Transverse colon (tissue), 4 donors: Measurements from ENCODE around the gene EHBP1. TPM values are rescaled to one million over a fixed set of nuclear protein-coding genes. Genes with fewer than 3 reads are reported as not detected.

Experiments
- DNase-seq: peaks from one replicate; pipeline ENCODE4 v3.0.0-alpha.2; 2019
- H3K27ac ChIP-seq, 4 donors: fragments of 200-600 bp; sonication (generic); 2 replicates each; pipeline ENCODE4 v1.5.1; 2016 to 2018; ENCODE audit warnings: inconsistent platforms in 4 of 4
- H3K27me3 ChIP-seq: fragments of 200-600 bp; sonication (generic); 2 replicates; pipeline ENCODE4 v1.5.1; 2017; ENCODE audit warnings: inconsistent platforms
- H3K36me3 ChIP-seq, 4 donors: fragments of 200-600 bp; sonication (generic); 2 replicates each; pipeline ENCODE4 v1.5.1; 2017 to 2019; ENCODE audit warnings: inconsistent platforms in 4 of 4
- H3K4me1 ChIP-seq, 4 donors: fragments of 200-600 bp; sonication (generic); 2 replicates each; pipeline ENCODE4 v1.5.1; 2017 to 2020; ENCODE audit warnings: inconsistent platforms in 4 of 4
- H3K4me3 ChIP-seq, 4 donors: fragments of 200-600 bp; sonication (generic); 1 replicate in 1 of 4; 2 replicates in 3 of 4; pipeline versions ENCODE4 v1.5.1 to v1.6.1; 2017 to 2019; ENCODE audit warnings: inconsistent platforms in 4 of 4
- H3K9me3 ChIP-seq, 2 donors: fragments of 200-600 bp; sonication (generic); 2 replicates each; pipeline ENCODE4 v1.5.1; 2017 to 2019; ENCODE audit warnings: inconsistent platforms in 2 of 2
- EP300 ChIP-seq: sonication (generic); formaldehyde crosslinking; IDR thresholded peaks from one replicate; pipeline ENCODE4 v1.6.1; 2017; ENCODE audit warnings: antibody characterized with exemption, low read depth
- POLR2A ChIP-seq: fragments of 450-650 bp; IDR thresholded peaks from one replicate; pipeline ENCODE4 v1.6.1; 2016; ENCODE audit warnings: antibody characterized with exemption, mild to moderate bottlenecking, moderate library complexity
- POLR2AphosphoS5 ChIP-seq, 3 donors: sonication (generic); formaldehyde crosslinking; IDR thresholded peaks; one replicate each; pipeline ENCODE4 v1.6.1; 2016; ENCODE audit warnings: antibody characterized with exemption in 3 of 3
- WGBS, 2 donors: methylation state at CpG; one replicate each; pipeline ENCODE4 v1.1.5; 2018; ENCODE audit warnings: low coverage in 1 of 2; 5-methylcytosine and 5-hydroxymethylcytosine counted together
- in situ Hi-C, 4 donors: fragments of 200-750 bp; cut with MboI; loops; one replicate each; pipeline versions ENCODE4 v1.15.0 to v1.15.1; 2017; ENCODE audit warnings: low sequenced_read_pairs in 3 of 4, low pct_ligation_motif_present in 1 of 4, low pct_unique_long_range_greater_than_20kb in 1 of 4
- intact Hi-C: fragments of 100-400 bp; cut with DNase I; formaldehyde crosslinking; loops from one replicate; pipeline ENCODE4 v1.15.1; 2023; ENCODE audit warnings: low total_unique reads
- total RNA-seq, 4 donors: library from RNA; depleted of rRNA; stranded (reverse); fragments of >200 nt; gene quantifications; one replicate each; pipeline ENCODE4 v1.1.0, GENCODE V29; 2016
- TF ChIP-seq, protein P1 (sequence below), 5 experiments: fragments of 200-600 bp in 3 of 5; fragments of 450-650 bp in 2 of 5; sonication (generic) in 3 of 5; IDR thresholded peaks; 1 replicate in 2 of 5; 2 replicates in 3 of 5; pipeline ENCODE4 v1.5.1; 2016 to 2017; ENCODE audit warnings: antibody characterized with exemption in 5 of 5, inconsistent platforms in 3 of 5, mild to moderate bottlenecking in 2 of 5, moderate library complexity in 1 of 5

The EHBP1 gene
- total RNA-seq, 4 donors from 2014 or later: 41.1 to 69.4 (median 47.0) TPM

DNA sequence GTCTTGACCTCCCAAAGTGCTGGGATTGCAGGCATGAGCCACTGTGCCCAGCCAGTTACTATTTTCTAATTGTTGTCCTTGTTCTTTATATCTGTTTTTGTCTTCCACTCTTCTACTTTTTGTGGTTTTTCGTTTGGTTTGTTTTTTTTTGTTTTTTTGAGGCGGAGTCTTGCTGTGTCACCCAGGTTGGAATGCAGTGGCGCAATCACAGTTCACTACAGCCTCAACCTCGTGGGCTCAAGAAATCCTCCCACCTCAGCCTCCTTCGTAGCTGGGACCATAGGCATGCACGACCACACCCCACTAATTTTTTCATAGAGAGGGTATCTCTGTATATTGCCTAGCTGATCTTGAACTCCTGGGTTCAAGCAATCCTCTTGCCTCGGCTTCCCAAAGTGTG, 100.7 kb downstream of the EHBP1 start:
- TF ChIP-seq POLR2AphosphoS5 (IDR thresholded peaks at IDR 0.05) (no peak), EP300 (no peak)
- TF ChIP-seq, protein P1, sequence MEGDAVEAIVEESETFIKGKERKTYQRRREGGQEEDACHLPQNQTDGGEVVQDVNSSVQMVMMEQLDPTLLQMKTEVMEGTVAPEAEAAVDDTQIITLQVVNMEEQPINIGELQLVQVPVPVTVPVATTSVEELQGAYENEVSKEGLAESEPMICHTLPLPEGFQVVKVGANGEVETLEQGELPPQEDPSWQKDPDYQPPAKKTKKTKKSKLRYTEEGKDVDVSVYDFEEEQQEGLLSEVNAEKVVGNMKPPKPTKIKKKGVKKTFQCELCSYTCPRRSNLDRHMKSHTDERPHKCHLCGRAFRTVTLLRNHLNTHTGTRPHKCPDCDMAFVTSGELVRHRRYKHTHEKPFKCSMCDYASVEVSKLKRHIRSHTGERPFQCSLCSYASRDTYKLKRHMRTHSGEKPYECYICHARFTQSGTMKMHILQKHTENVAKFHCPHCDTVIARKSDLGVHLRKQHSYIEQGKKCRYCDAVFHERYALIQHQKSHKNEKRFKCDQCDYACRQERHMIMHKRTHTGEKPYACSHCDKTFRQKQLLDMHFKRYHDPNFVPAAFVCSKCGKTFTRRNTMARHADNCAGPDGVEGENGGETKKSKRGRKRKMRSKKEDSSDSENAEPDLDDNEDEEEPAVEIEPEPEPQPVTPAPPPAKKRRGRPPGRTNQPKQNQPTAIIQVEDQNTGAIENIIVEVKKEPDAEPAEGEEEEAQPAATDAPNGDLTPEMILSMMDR (IDR thresholded peaks at IDR 0.05): no peak
- Histone ChIP-seq H3K4me3 (no peak overlapping the region), H3K27ac (no peak overlapping the region), H3K9me3 (peaks cover 0 to 6% of the 10 kb centered on the region in 2 donors), H3K36me3 (no peaks in the 10 kb centered on the region), H3K27me3 (no peaks in the 10 kb centered on the region), H3K4me1 (no peaks in the 10 kb centered on the region)
- WGBS, 2 donors: 77 to 96% methylated on average over 6 to 7 of the region's 7 CpGs
- in situ Hi-C loops (no loop called here), intact Hi-C loops (no loop called here)
- DNase-seq: no peak

DNA sequence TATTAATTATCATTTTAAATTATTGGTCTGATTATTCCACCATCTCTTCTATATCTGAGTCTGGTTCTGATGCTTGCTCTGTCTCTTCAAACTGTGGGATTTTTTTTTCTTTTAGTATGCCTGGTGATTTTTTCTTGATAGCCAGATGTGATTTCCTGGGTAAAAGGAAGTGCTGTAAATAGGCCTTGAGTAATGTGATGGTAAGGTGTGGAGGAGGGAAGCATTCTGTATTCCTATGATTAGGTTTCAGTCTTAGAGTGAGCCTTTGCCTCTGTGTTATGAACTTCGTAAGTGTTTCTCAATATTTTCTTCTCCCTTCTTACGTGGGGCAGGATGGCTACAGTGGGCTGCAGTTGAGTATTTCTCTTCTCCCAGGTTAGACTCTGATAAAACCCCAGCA, 103.0 kb downstream of the EHBP1 start:
- Histone ChIP-seq H3K27me3 (no peaks in the 10 kb centered on the region), H3K27ac (no peak overlapping the region), H3K4me3 (no peak overlapping the region), H3K4me1 (no peaks in the 10 kb centered on the region), H3K9me3 (peaks cover 0 to 6% of the 10 kb centered on the region in 2 donors), H3K36me3 (no peaks in the 10 kb centered on the region)
- TF ChIP-seq, protein P1 (IDR thresholded peaks at IDR 0.05): no peak
- no peak for TF ChIP-seq EP300
- DNase-seq: no peak
- intact Hi-C loops (no loop called here), in situ Hi-C loops (no loop called here)
- WGBS, 2 donors: 93 to 97% methylated on average over 2 of the region's 2 CpGs

DNA sequence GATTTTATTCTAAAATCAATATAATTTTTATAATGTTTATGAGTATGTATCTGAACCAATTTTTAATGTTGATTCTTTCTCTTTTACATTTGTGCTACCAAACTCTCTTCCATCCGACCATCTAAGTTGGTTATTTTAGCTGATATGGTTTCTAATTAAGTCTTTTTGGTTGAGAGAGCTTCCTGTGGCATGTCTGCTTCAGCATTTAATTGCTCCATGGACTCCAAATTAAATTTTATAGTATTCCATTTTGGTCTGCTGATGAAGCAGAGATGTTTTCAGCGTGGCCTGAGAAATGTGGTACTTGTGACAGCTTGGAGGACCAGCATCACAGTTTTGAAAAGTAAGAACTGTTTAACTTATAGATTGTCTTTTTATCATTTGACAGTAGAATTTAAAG, 105.6 kb downstream of the EHBP1 start:
- H3K36me3 ChIP-seq: no peaks in the 10 kb centered on the region
- no peak for DNase-seq
- no peak overlapping the region for H3K27ac ChIP-seq
- in situ Hi-C loops: no loop called here
- TF ChIP-seq POLR2A (no peak), EP300 (no peak), POLR2AphosphoS5 (IDR thresholded peaks at IDR 0.05) (no peak)
- TF ChIP-seq, protein P1 (IDR thresholded peaks at IDR 0.05): no peak
- H3K27me3 ChIP-seq: no peaks in the 10 kb centered on the region
- intact Hi-C loops: no loop called here
- H3K4me1 ChIP-seq: no peaks in the 10 kb centered on the region
- H3K9me3 ChIP-seq: peaks cover 0 to 6% of the 10 kb centered on the region in 2 donors
- no peak overlapping the region for H3K4me3 ChIP-seq
- 94 to 100% methylated on average over 2 of the region's 2 CpGs for WGBS, 2 donors

DNA sequence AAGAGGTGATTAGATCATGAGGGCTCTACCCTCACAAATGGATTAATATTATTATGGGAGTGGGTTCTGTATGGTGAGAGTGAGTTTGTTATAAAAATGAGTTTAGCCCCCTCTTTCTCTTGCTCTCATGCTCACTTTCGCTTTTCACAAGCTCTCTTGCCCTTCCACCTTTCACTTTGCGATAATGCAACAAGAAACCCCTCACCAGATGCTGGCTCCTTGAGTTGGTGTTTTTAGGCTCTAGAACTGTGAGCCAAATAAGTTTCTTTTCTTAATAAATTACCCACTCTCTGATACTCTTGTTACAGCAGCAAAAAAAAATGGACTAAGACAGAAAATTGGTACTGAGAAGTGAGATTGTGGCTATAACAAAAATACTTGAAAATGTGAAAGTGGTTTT, 106.5 kb downstream of the EHBP1 start:
- Histone ChIP-seq H3K4me1 (peaks cover 0 to 8% (median 0%) of the 10 kb centered on the region in 4 donors), H3K4me3 (no peak overlapping the region), H3K27ac (no peak overlapping the region), H3K9me3 (peaks cover 0 to 6% of the 10 kb centered on the region in 2 donors), H3K36me3 (no peaks in the 10 kb centered on the region), H3K27me3 (no peaks in the 10 kb centered on the region)
- intact Hi-C loops: no loop called here
- in situ Hi-C loops: no loop called here
- 97% methylated on average over 2 of the region's 2 CpGs; no CpG with 5 or more reads in 1 of the 2 donors for WGBS, 2 donors
- no peak for DNase-seq
- TF ChIP-seq, protein P1 (IDR thresholded peaks at IDR 0.05): no peak
- TF ChIP-seq POLR2AphosphoS5 (IDR thresholded peaks at IDR 0.05) (no peak), POLR2A (no peak), EP300 (no peak)
